ENCODE data around the gene DNAJB9.

The DNAJB9 gene

GRCh38 chr7:108575156-108575555 is 5.5 kb downstream of the DNAJB9 start:
- ChIA-PET CTCF (no interaction called here), POLR2A (no interaction called here)
- no peak for TF ChIP-seq SP1 (IDR thresholded peaks at IDR 0.05)
- no peak for TF ChIP-seq PKNOX1 (IDR thresholded peaks at IDR 0.05)
- no peak for TF ChIP-seq L3MBTL2 (conservative IDR thresholded peaks at IDR 0.05)
- no peak for TF ChIP-seq HDGF (IDR thresholded peaks at IDR 0.05; ENCODE audit: borderline replicate concordance)
- TF ChIP-seq SUZ12 (IDR thresholded peaks at IDR 0.05) = no peak
- TF ChIP-seq LEF1 (IDR thresholded peaks at IDR 0.05; ENCODE audit: borderline replicate concordance) = no peak
- no peak for TF ChIP-seq CTBP1 (IDR thresholded peaks at IDR 0.05; ENCODE audit: borderline replicate concordance)
- no peak for TF ChIP-seq FOXM1 (IDR thresholded peaks at IDR 0.05; ENCODE audit: borderline replicate concordance)
- TF ChIP-seq BHLHE40 (IDR thresholded peaks at IDR 0.05; ENCODE audit: borderline replicate concordance) = no peak
- DNase-seq (ENCODE audit: extremely low spot score) = no peak

GRCh38 chr7:108576116-108576515 is 6.4 kb downstream of the DNAJB9 start:
- CTCF ChIA-PET = no interaction called here
- TF ChIP-seq ARNT (IDR thresholded peaks at IDR 0.05) (no peak), TARDBP (IDR thresholded peaks at IDR 0.05) (no peak), ELF4 (IDR thresholded peaks at IDR 0.05) (no peak), SP1 (IDR thresholded peaks at IDR 0.05) (no peak), LEF1 (IDR thresholded peaks at IDR 0.05; ENCODE audit: borderline replicate concordance) (no peak), CTBP1 (IDR thresholded peaks at IDR 0.05; ENCODE audit: borderline replicate concordance) (no peak), FOXA1 (IDR thresholded peaks at IDR 0.05) (no peak)
- POLR2A ChIA-PET = no interaction called here
- no peak for DNase-seq (ENCODE audit: extremely low spot score)

GRCh38 chr7:108578937-108579336 is 9.3 kb downstream of the DNAJB9 start:
- no peak for DNase-seq (ENCODE audit: extremely low spot score)
- ChIA-PET POLR2A (no interaction called here), CTCF (no interaction called here)
- TF ChIP-seq ARNT (IDR thresholded peaks at IDR 0.05) (no peak), HDGF (IDR thresholded peaks at IDR 0.05; ENCODE audit: borderline replicate concordance) (no peak), SP1 (IDR thresholded peaks at IDR 0.05) (no peak), PKNOX1 (IDR thresholded peaks at IDR 0.05) (no peak), FOXA1 (IDR thresholded peaks at IDR 0.05) (no peak), TARDBP (IDR thresholded peaks at IDR 0.05) (no peak), SUZ12 (IDR thresholded peaks at IDR 0.05) (no peak), CTBP1 (IDR thresholded peaks at IDR 0.05; ENCODE audit: borderline replicate concordance) (no peak), FOXM1 (IDR thresholded peaks at IDR 0.05; ENCODE audit: borderline replicate concordance) (no peak), ZNF384 (IDR thresholded peaks at IDR 0.05) (no peak), BHLHE40 (IDR thresholded peaks at IDR 0.05; ENCODE audit: borderline replicate concordance) (no peak), ELF4 (IDR thresholded peaks at IDR 0.05) (no peak), NFRKB (IDR thresholded peaks at IDR 0.05) (no peak), FOXK2 (IDR thresholded peaks at IDR 0.05) (no peak), L3MBTL2 (conservative IDR thresholded peaks at IDR 0.05) (no peak), LEF1 (IDR thresholded peaks at IDR 0.05; ENCODE audit: borderline replicate concordance) (no peak)

DNA sequence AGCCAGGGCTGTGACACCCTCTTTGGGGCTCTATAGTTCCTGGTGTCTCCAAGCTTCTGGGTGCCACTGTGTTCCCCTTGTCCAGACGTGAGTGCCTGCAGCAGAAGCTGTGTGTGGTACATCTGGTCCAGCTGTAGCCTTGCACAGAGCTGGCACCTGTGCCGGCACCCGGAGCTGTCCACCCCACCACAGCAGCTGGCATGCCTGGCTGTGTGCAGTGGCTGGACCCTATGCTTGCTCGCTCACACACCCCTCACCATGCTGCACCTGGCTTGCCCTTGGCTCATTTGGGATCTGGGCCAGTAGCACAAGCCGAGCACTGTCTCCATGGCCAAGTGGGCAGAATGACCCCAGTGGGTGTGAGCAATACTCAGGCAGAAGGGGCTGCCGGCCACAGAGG is 10.6 kb downstream of the DNAJB9 start:
- TF ChIP-seq ARNT (IDR thresholded peaks at IDR 0.05) (no peak), FOXM1 (IDR thresholded peaks at IDR 0.05; ENCODE audit: borderline replicate concordance) (no peak), FOXK2 (IDR thresholded peaks at IDR 0.05) (no peak), ELF4 (IDR thresholded peaks at IDR 0.05) (no peak), TARDBP (IDR thresholded peaks at IDR 0.05) (no peak), ZNF384 (IDR thresholded peaks at IDR 0.05) (no peak), CTBP1 (IDR thresholded peaks at IDR 0.05; ENCODE audit: borderline replicate concordance) (no peak), SUZ12 (IDR thresholded peaks at IDR 0.05) (no peak), BHLHE40 (IDR thresholded peaks at IDR 0.05; ENCODE audit: borderline replicate concordance) (no peak), LEF1 (IDR thresholded peaks at IDR 0.05; ENCODE audit: borderline replicate concordance) (no peak), SP1 (IDR thresholded peaks at IDR 0.05) (no peak), PKNOX1 (IDR thresholded peaks at IDR 0.05) (no peak), NFRKB (IDR thresholded peaks at IDR 0.05) (no peak), FOXA1 (IDR thresholded peaks at IDR 0.05) (no peak)
- DNase-seq (ENCODE audit: extremely low spot score) = no peak
- POLR2A ChIA-PET = interaction anchor here (1.0 kb wide), 1 partner anchor 10 kb away, joined by 4 read pairs; the partner anchor contains the start of genes DNAJB9 and THAP5
- CTCF ChIA-PET = no interaction called here

DNA sequence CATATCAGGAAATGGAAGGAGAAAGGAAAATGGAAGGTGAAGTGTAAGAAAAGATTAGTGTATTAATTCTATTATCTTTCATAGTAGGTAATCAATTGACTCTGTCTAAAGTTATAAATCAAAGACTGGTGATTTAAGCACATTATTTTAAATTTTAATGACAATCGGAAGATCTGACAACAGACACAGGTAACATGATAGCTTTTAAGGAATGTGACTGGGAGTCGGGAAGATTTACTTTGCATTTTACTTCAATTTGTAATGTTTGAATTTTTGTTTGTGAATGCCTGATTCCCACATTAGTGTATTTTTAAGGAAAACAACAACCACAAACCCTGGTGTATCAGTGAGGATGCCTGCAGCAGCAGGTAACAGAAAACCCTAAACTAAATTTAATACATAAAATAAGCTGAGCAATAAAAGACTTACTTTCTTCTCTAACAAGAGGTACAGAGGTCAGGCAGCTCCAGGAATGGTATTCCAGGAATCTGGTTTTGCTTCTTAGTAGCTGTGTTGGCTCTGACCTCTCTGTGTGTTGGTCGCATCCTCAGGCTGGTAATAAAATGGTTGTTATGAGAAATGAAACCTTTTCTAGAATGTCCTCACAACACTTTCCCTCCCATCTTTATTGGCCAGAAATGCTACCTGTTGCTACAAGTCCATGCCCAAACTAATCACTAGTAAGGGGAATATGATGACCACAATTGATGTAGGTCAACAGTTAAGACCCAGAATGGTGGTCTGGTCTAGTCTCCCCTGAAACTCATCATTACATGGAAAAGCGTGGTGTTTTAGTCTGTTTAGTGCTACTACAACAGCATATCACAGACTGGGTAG is 12.2 kb downstream of the DNAJB9 start:
- TF ChIP-seq ELF4 (IDR thresholded peaks at IDR 0.05) (no peak), SP1 (IDR thresholded peaks at IDR 0.05) (no peak), PKNOX1 (IDR thresholded peaks at IDR 0.05) (no peak), LEF1 (IDR thresholded peaks at IDR 0.05; ENCODE audit: borderline replicate concordance) (no peak), ARNT (IDR thresholded peaks at IDR 0.05) (no peak), HDGF (IDR thresholded peaks at IDR 0.05; ENCODE audit: borderline replicate concordance) (no peak), NFRKB (IDR thresholded peaks at IDR 0.05) (no peak), FOXK2 (IDR thresholded peaks at IDR 0.05) (no peak), CTBP1 (IDR thresholded peaks at IDR 0.05; ENCODE audit: borderline replicate concordance) (no peak), BHLHE40 (IDR thresholded peaks at IDR 0.05; ENCODE audit: borderline replicate concordance) (no peak), FOXA1 (IDR thresholded peaks at IDR 0.05) (no peak), SUZ12 (IDR thresholded peaks at IDR 0.05) (no peak), FOXM1 (IDR thresholded peaks at IDR 0.05; ENCODE audit: borderline replicate concordance) (no peak), L3MBTL2 (conservative IDR thresholded peaks at IDR 0.05) (no peak), TARDBP (IDR thresholded peaks at IDR 0.05) (no peak), ZNF384 (IDR thresholded peaks at IDR 0.05) (no peak)
- ChIA-PET CTCF (no interaction called here), POLR2A (no interaction called here)
- no peak for DNase-seq (ENCODE audit: extremely low spot score)
